Progenitor cell of endocrine pancreas (in vitro differentiated cells): ENCODE results near the gene DNMT3A. TPM values are rescaled to one million over a fixed set of nuclear protein-coding genes. Genes with fewer than 3 reads are reported as not detected.

Experiments used
- DNase-seq: peaks from one replicate; pipeline ENCODE4 v3.0.0; 2021; ENCODE audit warnings: low spot score; ENCODE audit not compliant: unreplicated experiment
- H3K27ac Mint-ChIP-seq: 2 replicates; pipeline ENCODE4 v1.8.0; 2021; ENCODE audit warnings: mild to moderate bottlenecking, moderate library complexity, mixed read lengths
- H3K27me3 Mint-ChIP-seq: 2 replicates; pipeline ENCODE4 v1.8.0; 2021; ENCODE audit warnings: mixed read lengths
- H3K36me3 Mint-ChIP-seq: 2 replicates; pipeline ENCODE4 v1.8.0; 2022; ENCODE audit warnings: mixed read lengths; ENCODE audit not compliant: insufficient read depth
- H3K4me1 Mint-ChIP-seq: 2 replicates; pipeline ENCODE4 v1.8.0; 2021; ENCODE audit warnings: low read depth, mixed read lengths
- H3K4me3 Mint-ChIP-seq: 2 replicates; pipeline ENCODE4 v1.8.0; 2021; ENCODE audit warnings: low read depth, mild to moderate bottlenecking, moderate library complexity, mixed read lengths
- H3K9me3 Mint-ChIP-seq: 2 replicates; pipeline ENCODE4 v1.8.0; 2021; ENCODE audit warnings: low read depth, mixed read lengths
- total RNA-seq: library from RNA; stranded (reverse); gene quantifications from 2 replicates; pipeline ENCODE4 v1.2.1, GENCODE V29; 2021
- TF ChIP-seq, protein P1 (sequence below): fragments of 200-600 bp; sonication (generic); IDR thresholded peaks from one replicate; pipeline ENCODE4 v1.5.0; 2021; ENCODE audit warnings: antibody characterized with exemption, mild to moderate bottlenecking; ENCODE audit not compliant: unreplicated experiment

DNMT3A gene
- total RNA-seq, 1 donor from 2014 or later: 168 TPM

DNA sequence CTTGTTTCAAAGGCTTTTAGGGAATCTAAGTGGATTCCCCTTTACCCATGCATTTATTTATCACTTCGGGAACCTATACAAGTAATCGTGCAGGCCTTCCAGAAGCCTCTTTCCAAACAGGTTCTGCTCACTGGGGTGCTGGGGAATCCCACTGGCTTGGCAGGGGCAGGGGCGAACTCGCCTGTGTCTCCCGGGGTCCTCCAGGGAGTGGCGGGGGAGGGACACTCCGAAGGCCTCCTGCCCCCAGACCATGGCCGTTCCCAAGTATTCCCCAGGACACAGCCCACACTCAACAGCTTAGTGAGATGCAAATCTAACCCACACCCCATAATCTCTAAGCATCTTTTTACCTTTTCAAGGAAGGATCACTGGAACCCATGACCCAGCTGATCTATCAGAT, 6.5 kb downstream of the DNMT3A start:
- Mint-ChIP-seq H3K36me3 (no peaks in the 10 kb centered on the region), H3K27me3 (peaks cover 4% of the 10 kb centered on the region), H3K4me1 (peaks cover 4% of the 10 kb centered on the region), H3K4me3 (no peak overlapping the region), H3K27ac (no peak overlapping the region), H3K9me3 (no peaks in the 10 kb centered on the region)
- DNase-seq: no peak
- TF ChIP-seq, protein P1, sequence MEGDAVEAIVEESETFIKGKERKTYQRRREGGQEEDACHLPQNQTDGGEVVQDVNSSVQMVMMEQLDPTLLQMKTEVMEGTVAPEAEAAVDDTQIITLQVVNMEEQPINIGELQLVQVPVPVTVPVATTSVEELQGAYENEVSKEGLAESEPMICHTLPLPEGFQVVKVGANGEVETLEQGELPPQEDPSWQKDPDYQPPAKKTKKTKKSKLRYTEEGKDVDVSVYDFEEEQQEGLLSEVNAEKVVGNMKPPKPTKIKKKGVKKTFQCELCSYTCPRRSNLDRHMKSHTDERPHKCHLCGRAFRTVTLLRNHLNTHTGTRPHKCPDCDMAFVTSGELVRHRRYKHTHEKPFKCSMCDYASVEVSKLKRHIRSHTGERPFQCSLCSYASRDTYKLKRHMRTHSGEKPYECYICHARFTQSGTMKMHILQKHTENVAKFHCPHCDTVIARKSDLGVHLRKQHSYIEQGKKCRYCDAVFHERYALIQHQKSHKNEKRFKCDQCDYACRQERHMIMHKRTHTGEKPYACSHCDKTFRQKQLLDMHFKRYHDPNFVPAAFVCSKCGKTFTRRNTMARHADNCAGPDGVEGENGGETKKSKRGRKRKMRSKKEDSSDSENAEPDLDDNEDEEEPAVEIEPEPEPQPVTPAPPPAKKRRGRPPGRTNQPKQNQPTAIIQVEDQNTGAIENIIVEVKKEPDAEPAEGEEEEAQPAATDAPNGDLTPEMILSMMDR: no peak

- peaks cover 2% of the 10 kb centered on the region for H3K4me1 Mint-ChIP-seq
- H3K27ac Mint-ChIP-seq: no peak overlapping the region
These were observed 7.2 kb downstream of the DNMT3A start for GRCh38 chr2:25334482-25334881.

DNA sequence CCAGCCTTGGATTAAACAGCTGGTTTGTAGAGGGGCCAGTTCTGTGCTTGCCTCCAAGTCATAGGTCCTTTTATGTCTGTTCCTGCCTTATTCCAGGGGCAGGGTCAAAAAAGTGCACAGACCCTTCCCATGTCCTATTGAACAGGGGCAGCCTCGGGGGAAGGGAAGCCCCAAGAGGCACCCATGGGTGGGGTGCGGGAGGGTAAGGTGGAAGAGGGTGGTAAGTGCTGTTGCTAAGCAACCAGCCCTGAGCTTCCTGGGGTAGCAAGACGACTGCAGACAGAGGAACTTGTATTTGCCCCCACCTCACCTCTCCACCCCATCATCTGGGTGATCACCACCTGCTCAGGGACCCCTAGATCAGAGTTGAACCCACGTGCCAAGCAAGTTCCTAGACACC, 7.7 kb downstream of the DNMT3A start:
- no peak overlapping the region for H3K4me3 Mint-ChIP-seq
- no peak for DNase-seq
- H3K9me3 Mint-ChIP-seq: no peaks in the 10 kb centered on the region
- no peaks in the 10 kb centered on the region for H3K36me3 Mint-ChIP-seq
- H3K27me3 Mint-ChIP-seq: peaks cover 2% of the 10 kb centered on the region
- H3K4me1 Mint-ChIP-seq: peaks cover 2% of the 10 kb centered on the region
- TF ChIP-seq, protein P1: no peak
- no peak overlapping the region for H3K27ac Mint-ChIP-seq

More at GRCh38 chr2:25334482-25334881, 7.2 kb downstream of the DNMT3A start:
- Mint-ChIP-seq H3K27me3 (peaks cover 4% of the 10 kb centered on the region), H3K9me3 (no peaks in the 10 kb centered on the region), H3K4me3 (no peak overlapping the region), H3K36me3 (no peaks in the 10 kb centered on the region)
- DNase-seq: no peak
- TF ChIP-seq, protein P1: no peak

- DNase-seq: no peak
- H3K27ac Mint-ChIP-seq: no peak overlapping the region
- peaks cover 3% of the 10 kb centered on the region for H3K9me3 Mint-ChIP-seq
- H3K4me1 Mint-ChIP-seq: peaks cover 2% of the 10 kb centered on the region
- H3K4me3 Mint-ChIP-seq: no peak overlapping the region
- TF ChIP-seq, protein P1: no peak
- peaks cover 4% of the 10 kb centered on the region for H3K36me3 Mint-ChIP-seq
- no peaks in the 10 kb centered on the region for H3K27me3 Mint-ChIP-seq
These were observed 9.2 kb downstream of the DNMT3A start for GRCh38 chr2:25332571-25332970.

DNA sequence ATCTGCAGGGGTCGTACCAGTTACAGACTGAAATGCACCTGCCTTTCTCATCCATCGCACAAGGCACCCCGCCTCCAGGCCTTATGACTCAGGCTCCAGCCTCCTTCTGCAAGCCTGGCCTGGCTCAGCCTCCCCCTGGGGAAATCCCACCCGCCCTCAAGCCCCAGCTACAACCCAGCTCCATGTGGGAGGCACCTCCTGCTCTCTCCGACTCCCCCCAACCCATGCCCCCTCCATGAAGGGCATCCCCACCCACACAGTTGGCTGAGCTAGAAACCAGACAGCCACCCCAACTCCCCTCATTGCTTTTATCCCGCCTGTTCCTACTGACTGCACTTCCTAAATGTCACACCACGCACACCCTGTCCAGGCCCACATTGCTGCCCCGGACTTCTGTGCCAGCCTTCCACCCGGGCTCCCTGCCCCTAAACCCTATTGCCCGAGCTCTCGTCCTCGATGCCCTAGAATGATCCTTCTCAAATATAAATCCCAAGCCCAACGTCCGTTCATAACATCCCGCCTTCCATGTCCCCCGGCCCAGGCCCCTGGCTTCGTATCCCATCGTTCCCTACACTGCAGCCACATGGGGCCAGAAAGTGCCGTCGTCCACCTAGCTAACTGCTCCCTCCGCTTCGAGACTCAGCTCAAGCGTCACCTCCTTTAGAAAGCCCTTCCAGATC, 9.9 kb downstream of the DNMT3A start:
- peaks cover 10% of the 10 kb centered on the region for H3K36me3 Mint-ChIP-seq
- no peaks in the 10 kb centered on the region for H3K27me3 Mint-ChIP-seq
- no peak for DNase-seq
- TF ChIP-seq, protein P1: no peak
- peaks cover 2% of the 10 kb centered on the region for H3K4me1 Mint-ChIP-seq
- H3K4me3 Mint-ChIP-seq: no peak overlapping the region
- H3K27ac Mint-ChIP-seq: no peak overlapping the region
- peaks cover 8% of the 10 kb centered on the region for H3K9me3 Mint-ChIP-seq
